ENCODE data around the gene LARP4.

Gene LARP4

GRCh38 chr12:50353869-50354593 is 46.7 kb upstream of the LARP4 start:
- Histone ChIP-seq H3K27ac (ENCODE audit: low read depth, low read length) (no peak overlapping the region), H3K79me2 (ENCODE audit: insufficient read depth, low read length) (no peaks in the 10 kb centered on the region), H3K4me2 (ENCODE audit: low read depth, low read length, poor library complexity, severe bottlenecking) (no peak overlapping the region), H3K36me3 (ENCODE audit: low read length) (no peaks in the 10 kb centered on the region), H3K4me3 (ENCODE audit: insufficient read depth, low read length, poor library complexity, severe bottlenecking) (no peak overlapping the region), H3F3A (ENCODE audit: insufficient read depth) (no peaks in the 10 kb centered on the region), H3K9me3 (ENCODE audit: insufficient read depth, low read length) (no peaks in the 10 kb centered on the region), H3K27me3 (ENCODE audit: low read length) (no peaks in the 10 kb centered on the region), H2AFZ (ENCODE audit: low read depth, low read length, severe bottlenecking) (no peak overlapping the region), H4K20me1 (ENCODE audit: low read depth, low read length) (no peaks in the 10 kb centered on the region), H3K9me2 (replicated peaks; ENCODE audit: insufficient read depth, low read length) (no peaks in the 10 kb centered on the region), H3K9ac (ENCODE audit: low read length) (no peak overlapping the region)
- no peak for TF ChIP-seq EZH2phosphoT487 (conservative IDR thresholded peaks at IDR 0.05; ENCODE audit: low read length)
- TF ChIP-seq CTCF (IDR thresholded peaks at IDR 0.05; ENCODE audit: insufficient read depth, low read length, poor library complexity, severe bottlenecking) = no peak

- no peak overlapping the region for H3K9ac ChIP-seq (ENCODE audit: low read length)
- H3K9me3 ChIP-seq (ENCODE audit: insufficient read depth, low read length) = no peaks in the 10 kb centered on the region
- H3K4me3 ChIP-seq (ENCODE audit: insufficient read depth, low read length, poor library complexity, severe bottlenecking) = no peak overlapping the region
- no peaks in the 10 kb centered on the region for H3K36me3 ChIP-seq (ENCODE audit: low read length)
- H3K9me2 ChIP-seq (replicated peaks; ENCODE audit: insufficient read depth, low read length) = no peaks in the 10 kb centered on the region
- H2AFZ ChIP-seq (ENCODE audit: low read depth, low read length, severe bottlenecking) = no peak overlapping the region
- H3K79me2 ChIP-seq (ENCODE audit: insufficient read depth, low read length) = no peaks in the 10 kb centered on the region
- no peak overlapping the region for H3K27ac ChIP-seq (ENCODE audit: low read depth, low read length)
- no peaks in the 10 kb centered on the region for H4K20me1 ChIP-seq (ENCODE audit: low read depth, low read length)
- H3K4me2 ChIP-seq (ENCODE audit: low read depth, low read length, poor library complexity, severe bottlenecking) = no peak overlapping the region
- H3F3A ChIP-seq (ENCODE audit: insufficient read depth) = no peaks in the 10 kb centered on the region
- TF ChIP-seq EZH2phosphoT487 (conservative IDR thresholded peaks at IDR 0.05; ENCODE audit: low read length) = no peak
- TF ChIP-seq CTCF (IDR thresholded peaks at IDR 0.05; ENCODE audit: insufficient read depth, low read length, poor library complexity, severe bottlenecking) = no peak
- H3K27me3 ChIP-seq (ENCODE audit: low read length) = no peaks in the 10 kb centered on the region
Observed at GRCh38 chr12:50354908-50355307, 45.8 kb upstream of the LARP4 start.

GRCh38 chr12:50355365-50355764 is 45.3 kb upstream of the LARP4 start:
- H3K4me2 ChIP-seq (ENCODE audit: low read depth, low read length, poor library complexity, severe bottlenecking) = no peak overlapping the region
- no peak overlapping the region for H3K4me3 ChIP-seq (ENCODE audit: insufficient read depth, low read length, poor library complexity, severe bottlenecking)

More at GRCh38 chr12:50355365-50355764, 45.3 kb upstream of the LARP4 start:
- Histone ChIP-seq H3K36me3 (ENCODE audit: low read length) (no peaks in the 10 kb centered on the region), H3K9me2 (replicated peaks; ENCODE audit: insufficient read depth, low read length) (no peaks in the 10 kb centered on the region), H3K79me2 (ENCODE audit: insufficient read depth, low read length) (no peaks in the 10 kb centered on the region), H3K27me3 (ENCODE audit: low read length) (no peaks in the 10 kb centered on the region), H3K9me3 (ENCODE audit: insufficient read depth, low read length) (no peaks in the 10 kb centered on the region), H4K20me1 (ENCODE audit: low read depth, low read length) (no peaks in the 10 kb centered on the region), H3F3A (ENCODE audit: insufficient read depth) (no peaks in the 10 kb centered on the region), H3K27ac (ENCODE audit: low read depth, low read length) (no peak overlapping the region), H3K9ac (ENCODE audit: low read length) (no peak overlapping the region), H2AFZ (ENCODE audit: low read depth, low read length, severe bottlenecking) (no peak overlapping the region)
- no peak for TF ChIP-seq CTCF (IDR thresholded peaks at IDR 0.05; ENCODE audit: insufficient read depth, low read length, poor library complexity, severe bottlenecking)
- no peak for TF ChIP-seq EZH2phosphoT487 (conservative IDR thresholded peaks at IDR 0.05; ENCODE audit: low read length)

Data from SU-DHL-6 (cell line).